Esophagus muscularis mucosa (tissue), 4 donors: ENCODE data around the gene CA12. TPM values are rescaled to one million over a fixed set of nuclear protein-coding genes. Genes with fewer than 3 reads are reported as not detected.

Experiments used
- DNase-seq: peaks from one replicate; pipeline ENCODE4 v3.0.0-alpha.2; 2017; ENCODE audit errors: extremely low spot score
- H3K27ac ChIP-seq, 4 donors: fragments of 200-600 bp; sonication (generic); replicated peaks in 1 of 4; 1 replicate in 3 of 4; 2 replicates in 1 of 4; pipeline ENCODE4 v1.5.1; 2016 to 2019; ENCODE audit warnings: mild to moderate bottlenecking in 1 of 4
- H3K27me3 ChIP-seq, 4 donors: fragments of 200-600 bp; sonication (generic); one replicate each; pipeline versions ENCODE4 v1.5.1 to v1.6.0; 2016 to 2019
- H3K36me3 ChIP-seq, 4 donors: fragments of 200-600 bp; sonication (generic); one replicate each; pipeline ENCODE4 v1.5.1; 2016 to 2019
- H3K4me1 ChIP-seq, 4 donors: fragments of 200-600 bp; sonication (generic); one replicate each; pipeline ENCODE4 v1.5.1; 2016 to 2019
- H3K4me3 ChIP-seq, 4 donors: fragments of 200-600 bp; sonication (generic); 1 replicate in 2 of 4; 2 replicates in 2 of 4; pipeline ENCODE4 v1.5.1; 2016 to 2019; ENCODE audit warnings: mild to moderate bottlenecking in 4 of 4, moderate library complexity in 1 of 4
- H3K9me3 ChIP-seq, 4 donors: fragments of 200-600 bp; sonication (generic); 1 replicate in 3 of 4; 2 replicates in 1 of 4; pipeline ENCODE4 v1.5.1; 2016 to 2019
- CTCF ChIP-seq, 3 experiments: fragments of 200-600 bp in 2 of 3; fragments of 450-650 bp in 1 of 3; sonication (generic) in 2 of 3; IDR thresholded peaks; one replicate each; pipeline ENCODE4 v1.5.1; 2017 to 2019; ENCODE audit warnings: antibody characterized with exemption in 3 of 3, mild to moderate bottlenecking in 2 of 3, moderate library complexity in 1 of 3
- EP300 ChIP-seq: sonication (generic); formaldehyde crosslinking; IDR thresholded peaks from one replicate; pipeline ENCODE4 v1.6.1; 2017; ENCODE audit warnings: antibody characterized with exemption
- POLR2A ChIP-seq: fragments of 450-650 bp; IDR thresholded peaks from one replicate; pipeline ENCODE4 v1.6.1; 2017; ENCODE audit warnings: antibody characterized with exemption, moderate library complexity, mild to moderate bottlenecking, low read depth
- POLR2AphosphoS5 ChIP-seq, 2 donors: sonication (generic); formaldehyde crosslinking; IDR thresholded peaks; one replicate each; pipeline ENCODE4 v1.6.1; 2017; ENCODE audit warnings: antibody characterized with exemption in 2 of 2
- WGBS: methylation state at CpG from one replicate; pipeline ENCODE4 v1.1.5; 2018; 5-methylcytosine and 5-hydroxymethylcytosine counted together
- intact Hi-C: fragments of 100-400 bp; cut with DNase I; formaldehyde crosslinking; loops from one replicate; pipeline ENCODE4 v1.15.1; 2023
- total RNA-seq, 4 donors: library from RNA; depleted of rRNA; stranded (reverse); fragments of >200 nt; gene quantifications; one replicate each; pipeline versions ENCODE4 v1.1.0 to v1.2.1, GENCODE V29; 2016

The CA12 gene
- total RNA-seq, 4 donors from 2014 or later: 2.3 to 14.5 (median 6.0) TPM

GRCh38 chr15:63354821-63355650, 26.6 kb downstream of the CA12 start:
- intact Hi-C loops: no loop called here
- Histone ChIP-seq H3K4me3 (no peak overlapping the region), H3K4me1 (peaks cover under 1 to 6% (median 4%) of the 10 kb centered on the region in 4 donors), H3K36me3 (no peaks in the 10 kb centered on the region), H3K27ac (no peak overlapping the region), H3K9me3 (no peaks in the 10 kb centered on the region), H3K27me3 (no peaks in the 10 kb centered on the region)
- no peak for TF ChIP-seq EP300
- TF ChIP-seq CTCF (IDR thresholded peaks at IDR 0.05): no peak
- no peak for TF ChIP-seq POLR2A
- no peak for TF ChIP-seq POLR2AphosphoS5 (IDR thresholded peaks at IDR 0.05)
- DNase-seq: no peak
- WGBS: 80% methylated on average over 12 of the region's 22 CpGs

GRCh38 chr15:63353887-63354286, 27.8 kb downstream of the CA12 start:
- Histone ChIP-seq H3K27ac (no peak overlapping the region), H3K4me3 (no peak overlapping the region), H3K36me3 (no peaks in the 10 kb centered on the region), H3K4me1 (peaks cover 7 to 16% (median 11%) of the 10 kb centered on the region in 4 donors), H3K9me3 (no peaks in the 10 kb centered on the region), H3K27me3 (no peaks in the 10 kb centered on the region)
- DNase-seq: no peak
- no peak for TF ChIP-seq POLR2AphosphoS5 (IDR thresholded peaks at IDR 0.05)
- no peak for TF ChIP-seq POLR2A
- no peak for TF ChIP-seq EP300
- no peak for TF ChIP-seq CTCF (IDR thresholded peaks at IDR 0.05)
- WGBS: 93% methylated on average over 5 of the region's 5 CpGs
- intact Hi-C loops: no loop called here

GRCh38 chr15:63353261-63353660, 28.4 kb downstream of the CA12 start:
- WGBS: 80% methylated on average over 8 of the region's 8 CpGs
- no peaks in the 10 kb centered on the region for H3K9me3 ChIP-seq
- no peak overlapping the region for H3K27ac ChIP-seq
- no peak for DNase-seq
- no peaks in the 10 kb centered on the region for H3K36me3 ChIP-seq
- H3K4me1 ChIP-seq: peaks cover 13 to 23% (median 17%) of the 10 kb centered on the region in 4 donors
- intact Hi-C loops: no loop called here
- no peak for TF ChIP-seq POLR2AphosphoS5 (IDR thresholded peaks at IDR 0.05)
- TF ChIP-seq EP300: no peak
- no peak for TF ChIP-seq CTCF (IDR thresholded peaks at IDR 0.05)
- TF ChIP-seq POLR2A: no peak
- H3K4me3 ChIP-seq: no peak overlapping the region
- no peaks in the 10 kb centered on the region for H3K27me3 ChIP-seq

GRCh38 chr15:63352808-63353207, 28.8 kb downstream of the CA12 start:
- Histone ChIP-seq H3K9me3 (no peaks in the 10 kb centered on the region), H3K27me3 (no peaks in the 10 kb centered on the region), H3K4me3 (no peak overlapping the region), H3K4me1 (peaks cover 18 to 27% (median 21%) of the 10 kb centered on the region in 4 donors), H3K36me3 (no peaks in the 10 kb centered on the region), H3K27ac (no peak overlapping the region)
- TF ChIP-seq CTCF (IDR thresholded peaks at IDR 0.05) (no peak), POLR2A (no peak), EP300 (no peak), POLR2AphosphoS5 (IDR thresholded peaks at IDR 0.05) (no peak)
- no peak for DNase-seq
- 94% methylated on average over 4 of the region's 4 CpGs for WGBS
- intact Hi-C loops: no loop called here
